ENCODE data around the gene MCUB. TPM values are rescaled to one million over a fixed set of nuclear protein-coding genes. Genes with fewer than 3 reads are reported as not detected.

Gene MCUB
- total and polyA plus RNA-seq, 12 donors, result 1.7 to 12.6 (median 3.5) TPM

DNA sequence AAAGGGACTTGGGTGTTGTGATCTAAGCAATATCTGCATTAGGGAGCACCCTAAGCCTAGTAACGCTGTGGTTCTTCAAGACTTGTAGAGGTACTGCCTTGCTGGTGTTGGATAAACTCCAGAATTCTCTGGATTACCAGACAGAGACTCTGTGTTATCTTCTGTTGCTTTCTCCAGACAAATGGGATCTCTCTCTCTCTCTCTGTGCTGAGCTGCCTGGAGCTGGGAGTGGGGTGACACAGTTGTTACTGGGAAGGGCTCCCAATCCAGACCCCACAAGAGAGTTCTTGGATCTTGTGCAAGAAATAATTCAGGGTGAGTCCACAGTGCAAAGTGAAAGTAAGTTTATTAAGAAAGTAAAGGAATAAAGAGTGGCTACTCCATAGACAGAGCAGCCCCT lies 48.8 kb downstream of the MCUB start:
- ATAC-seq, result no peak
- intact Hi-C loops (cut with DNase I), result no loop called here
- no peaks in the 10 kb centered on the region for H3K27me3 ChIP-seq
- H3K4me1 ChIP-seq, result peaks cover 0 to 10% (median 0%) of the 10 kb centered on the region in 9 donors
- no peaks in the 10 kb centered on the region for H3K36me3 ChIP-seq
- DNase-seq, result no peak
- no peak overlapping the region for H3K27ac ChIP-seq
- 75 to 78% methylated on average over 1 of the region's 1 CpG for WGBS, 2 donors
- peaks cover 0 to 44% (median 9%) of the 10 kb centered on the region in 11 donors for H3K9me3 ChIP-seq
- no peak overlapping the region for H3K4me3 ChIP-seq
- TF ChIP-seq, protein P1, sequence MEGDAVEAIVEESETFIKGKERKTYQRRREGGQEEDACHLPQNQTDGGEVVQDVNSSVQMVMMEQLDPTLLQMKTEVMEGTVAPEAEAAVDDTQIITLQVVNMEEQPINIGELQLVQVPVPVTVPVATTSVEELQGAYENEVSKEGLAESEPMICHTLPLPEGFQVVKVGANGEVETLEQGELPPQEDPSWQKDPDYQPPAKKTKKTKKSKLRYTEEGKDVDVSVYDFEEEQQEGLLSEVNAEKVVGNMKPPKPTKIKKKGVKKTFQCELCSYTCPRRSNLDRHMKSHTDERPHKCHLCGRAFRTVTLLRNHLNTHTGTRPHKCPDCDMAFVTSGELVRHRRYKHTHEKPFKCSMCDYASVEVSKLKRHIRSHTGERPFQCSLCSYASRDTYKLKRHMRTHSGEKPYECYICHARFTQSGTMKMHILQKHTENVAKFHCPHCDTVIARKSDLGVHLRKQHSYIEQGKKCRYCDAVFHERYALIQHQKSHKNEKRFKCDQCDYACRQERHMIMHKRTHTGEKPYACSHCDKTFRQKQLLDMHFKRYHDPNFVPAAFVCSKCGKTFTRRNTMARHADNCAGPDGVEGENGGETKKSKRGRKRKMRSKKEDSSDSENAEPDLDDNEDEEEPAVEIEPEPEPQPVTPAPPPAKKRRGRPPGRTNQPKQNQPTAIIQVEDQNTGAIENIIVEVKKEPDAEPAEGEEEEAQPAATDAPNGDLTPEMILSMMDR (IDR thresholded peaks at IDR 0.05), result no peak

GRCh38 chr4:109609431-109609830 lies 49.4 kb downstream of the MCUB start:
- no peak overlapping the region for H3K27ac ChIP-seq
- 80 to 83% methylated on average over 2 of the region's 2 CpGs for WGBS, 2 donors
- ATAC-seq, result no peak
- no peak overlapping the region for H3K4me3 ChIP-seq
- no peak for DNase-seq
- H3K9me3 ChIP-seq, result peaks cover 0 to 44% (median 9%) of the 10 kb centered on the region in 11 donors
- H3K36me3 ChIP-seq, result no peaks in the 10 kb centered on the region
- intact Hi-C loops (cut with DNase I), result no loop called here
- H3K27me3 ChIP-seq, result no peaks in the 10 kb centered on the region
- TF ChIP-seq, protein P1 (IDR thresholded peaks at IDR 0.05), result no peak
- H3K4me1 ChIP-seq, result peaks cover 0 to 10% (median 0%) of the 10 kb centered on the region in 9 donors

DNA sequence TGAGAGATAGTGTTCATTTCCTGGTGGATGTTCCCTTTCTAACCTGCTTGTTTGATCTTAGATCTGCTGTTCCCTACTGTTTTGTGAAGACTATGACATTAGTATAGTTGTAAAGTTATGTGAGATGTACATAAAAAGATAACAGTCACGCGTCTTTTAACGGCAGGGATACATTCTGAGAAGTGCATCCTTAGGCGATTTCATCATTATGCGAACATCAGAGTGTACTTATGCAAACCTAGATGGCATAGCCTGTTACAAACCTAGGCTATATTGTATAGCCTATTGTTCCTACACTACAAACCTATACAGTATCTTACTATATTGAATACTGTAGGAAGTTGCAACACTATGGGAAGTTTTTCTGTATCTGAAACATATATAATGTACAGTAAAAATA lies 50.4 kb downstream of the MCUB start:
- Histone ChIP-seq H3K4me3 (no peak overlapping the region), H3K4me1 (peaks cover 0 to 10% (median 0%) of the 10 kb centered on the region in 9 donors), H3K27ac (no peak overlapping the region), H3K27me3 (no peaks in the 10 kb centered on the region), H3K9me3 (peaks cover 0 to 44% (median 9%) of the 10 kb centered on the region in 11 donors), H3K36me3 (no peaks in the 10 kb centered on the region)
- WGBS, 2 donors, result 96 to 97% methylated on average over 5 of the region's 5 CpGs
- intact Hi-C loops (cut with DNase I), result no loop called here
- DNase-seq (no peak), ATAC-seq (no peak)
- TF ChIP-seq, protein P1 (IDR thresholded peaks at IDR 0.05), result no peak

DNA sequence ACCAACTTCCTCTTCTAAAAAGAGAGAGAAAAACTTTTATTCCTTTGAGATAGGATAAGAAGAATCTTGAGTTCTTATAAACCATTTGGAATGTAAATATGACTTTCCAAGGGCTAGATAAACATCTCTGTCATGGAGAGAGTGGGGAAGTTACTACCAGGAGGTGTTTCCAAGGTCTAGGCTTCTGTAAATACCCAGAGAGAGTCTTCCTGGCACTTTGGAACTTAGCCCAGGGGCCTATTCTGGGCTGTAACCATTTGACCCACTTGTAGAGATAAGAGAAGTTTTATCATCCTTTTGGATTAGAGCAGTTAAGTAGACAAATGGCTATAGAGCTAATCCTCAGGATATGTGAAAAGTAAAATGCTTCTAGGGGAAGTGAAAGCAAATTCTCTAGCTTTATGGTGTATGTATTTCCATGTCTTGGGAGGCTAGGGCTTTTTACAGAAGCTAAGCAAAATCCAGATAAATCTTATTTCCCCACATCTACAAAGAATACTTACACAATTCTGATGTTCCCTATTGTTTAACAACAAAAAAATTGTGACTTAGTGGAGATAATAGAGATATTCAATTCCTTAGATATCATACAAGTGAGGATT lies 51.1 kb downstream of the MCUB start:
- DNase-seq (no peak), ATAC-seq (no peak)
- Histone ChIP-seq H3K36me3 (no peaks in the 10 kb centered on the region), H3K9me3 (peaks cover 0 to 44% (median 9%) of the 10 kb centered on the region in 11 donors), H3K27ac (no peak overlapping the region), H3K27me3 (no peaks in the 10 kb centered on the region), H3K4me3 (no peak overlapping the region), H3K4me1 (peaks cover 0 to 10% (median 0%) of the 10 kb centered on the region in 9 donors)
- TF ChIP-seq, protein P1 (IDR thresholded peaks at IDR 0.05), result no peak
- intact Hi-C loops (cut with DNase I), result no loop called here
